NT2/D1 (cell line): ENCODE measurements around the gene LANCL1.

Source experiments
- DNase-seq: peaks from one replicate; pipeline ENCODE4 v3.0.0-alpha.2; 2011; ENCODE audit warnings: low read depth, low spot score
- H3K27me3 ChIP-seq: 2 replicates; pipeline ENCODE4 v1.6.0; 2011; ENCODE audit warnings: mild to moderate bottlenecking; ENCODE audit not compliant: insufficient read length, insufficient read depth
- H3K36me3 ChIP-seq: 2 replicates; pipeline ENCODE4 v1.6.1; 2011; ENCODE audit warnings: mild to moderate bottlenecking, low read length, mixed read lengths; ENCODE audit not compliant: insufficient read depth, insufficient read length
- H3K4me1 ChIP-seq: 2 replicates; pipeline ENCODE4 v1.5.1; 2011; ENCODE audit not compliant: insufficient read depth, insufficient read length
- H3K4me3 ChIP-seq: 2 replicates; pipeline ENCODE4 v1.5.1; 2011; ENCODE audit warnings: low read depth; ENCODE audit not compliant: insufficient read length
- H3K9ac ChIP-seq: 2 replicates; pipeline ENCODE4 v1.6.0; 2011; ENCODE audit warnings: low read depth; ENCODE audit not compliant: insufficient read length
- H3K9me3 ChIP-seq: 2 replicates; pipeline ENCODE4 v1.5.1; 2011; ENCODE audit warnings: mild to moderate bottlenecking, low read length; ENCODE audit not compliant: insufficient read depth
- SUZ12 ChIP-seq: IDR thresholded peaks from 2 replicates; pipeline ENCODE4 v1.6.1; 2011; ENCODE audit not compliant: insufficient read length, insufficient read depth; ENCODE audit errors: extremely low read depth
- YY1 ChIP-seq: IDR thresholded peaks from 2 replicates; pipeline ENCODE4 v1.6.1; 2011; ENCODE audit not compliant: insufficient read length, insufficient read depth
- ZNF274 ChIP-seq: IDR thresholded peaks from 2 replicates; pipeline ENCODE4 v1.6.1; 2011; ENCODE audit warnings: mild to moderate bottlenecking, low read depth, low read length

LANCL1 gene

DNA sequence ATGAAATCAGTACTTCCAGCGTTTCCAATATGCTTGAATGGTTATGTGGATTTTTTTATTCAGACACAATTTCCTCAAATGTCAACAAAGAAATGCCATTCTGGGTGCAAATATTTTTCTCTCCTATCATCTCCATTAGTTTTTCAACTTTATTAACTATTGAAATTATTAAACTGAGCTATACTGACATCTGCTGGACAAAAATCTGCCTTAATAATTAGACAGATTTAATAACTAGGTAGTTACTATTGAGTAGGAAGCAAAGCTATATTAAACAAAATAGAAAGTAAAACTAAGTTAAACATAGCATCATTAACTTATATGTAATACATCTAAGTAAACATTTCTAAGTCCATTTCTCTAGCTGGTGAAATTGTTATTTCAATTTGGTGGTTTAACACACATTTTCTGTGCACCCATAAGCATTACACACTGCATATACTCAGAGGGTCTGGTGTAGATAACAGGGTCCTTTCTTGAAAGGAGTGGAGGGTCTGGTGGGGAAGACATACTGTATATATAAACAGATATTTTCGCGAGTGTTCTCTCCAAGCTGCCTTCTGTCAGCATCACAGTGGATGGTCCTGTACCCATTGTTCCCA, 77.0 kb downstream of the LANCL1 start:
- no peak for TF ChIP-seq ZNF274
- TF ChIP-seq SUZ12 = no peak
- no peak for TF ChIP-seq YY1
- no peak for DNase-seq
- H3K9me3 ChIP-seq = no peaks in the 10 kb centered on the region
- H3K9ac ChIP-seq = no peak overlapping the region
- no peaks in the 10 kb centered on the region for H3K4me1 ChIP-seq
- H3K36me3 ChIP-seq = no peaks in the 10 kb centered on the region
- H3K4me3 ChIP-seq = no peak overlapping the region
- H3K27me3 ChIP-seq = no peaks in the 10 kb centered on the region

DNA sequence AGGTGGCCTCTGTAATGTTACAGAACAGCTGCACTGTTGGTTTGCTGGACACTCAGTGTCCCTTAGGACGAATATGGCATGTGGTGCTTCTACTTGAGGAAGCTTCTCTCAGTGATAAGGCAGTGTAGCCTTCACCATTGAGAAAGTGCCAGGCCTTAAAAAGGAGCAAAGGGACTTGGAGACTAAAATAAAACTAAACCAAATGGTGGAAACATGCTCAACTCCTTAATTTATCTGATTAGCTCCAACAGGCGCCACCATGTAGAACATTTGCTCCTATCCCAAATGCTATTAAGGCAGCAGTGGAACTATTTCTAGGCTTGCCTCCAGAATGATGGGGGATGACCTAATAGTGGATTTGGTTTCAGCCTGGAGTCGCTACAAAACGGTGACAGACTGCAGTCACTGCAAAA, 84.1 kb downstream of the LANCL1 start:
- no peaks in the 10 kb centered on the region for H3K36me3 ChIP-seq
- no peak overlapping the region for H3K4me3 ChIP-seq
- H3K9me3 ChIP-seq = no peaks in the 10 kb centered on the region
- no peak overlapping the region for H3K9ac ChIP-seq
- DNase-seq = no peak
- TF ChIP-seq ZNF274 (no peak), YY1 (no peak), SUZ12 (no peak)
- H3K4me1 ChIP-seq = no peaks in the 10 kb centered on the region
- H3K27me3 ChIP-seq = no peaks in the 10 kb centered on the region

DNA sequence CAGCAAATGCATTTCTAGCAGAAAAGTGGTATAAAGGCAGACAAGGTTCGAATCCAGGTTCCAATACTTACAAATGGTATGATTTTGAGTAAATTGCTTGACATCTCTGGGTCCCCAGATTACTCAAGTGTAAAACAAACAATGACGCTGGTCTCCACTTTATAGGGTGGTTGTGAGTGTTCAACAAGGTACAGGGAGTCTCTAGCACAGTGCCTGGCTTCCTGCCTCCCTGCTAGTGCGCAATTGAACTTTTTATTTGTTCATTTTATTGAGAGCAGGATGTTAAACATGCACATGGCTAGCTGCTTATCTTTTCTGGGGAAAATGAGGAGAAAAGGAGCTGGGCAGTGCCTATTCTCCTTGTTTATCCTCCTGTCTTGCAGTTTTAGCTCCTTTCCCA, 86.7 kb downstream of the LANCL1 start:
- H3K4me3 ChIP-seq = no peak overlapping the region
- H3K4me1 ChIP-seq = no peaks in the 10 kb centered on the region
- no peak overlapping the region for H3K9ac ChIP-seq
- no peaks in the 10 kb centered on the region for H3K36me3 ChIP-seq
- no peak for DNase-seq
- H3K27me3 ChIP-seq = no peaks in the 10 kb centered on the region
- TF ChIP-seq SUZ12 (no peak), YY1 (no peak), ZNF274 (no peak)
- H3K9me3 ChIP-seq = no peaks in the 10 kb centered on the region

DNA sequence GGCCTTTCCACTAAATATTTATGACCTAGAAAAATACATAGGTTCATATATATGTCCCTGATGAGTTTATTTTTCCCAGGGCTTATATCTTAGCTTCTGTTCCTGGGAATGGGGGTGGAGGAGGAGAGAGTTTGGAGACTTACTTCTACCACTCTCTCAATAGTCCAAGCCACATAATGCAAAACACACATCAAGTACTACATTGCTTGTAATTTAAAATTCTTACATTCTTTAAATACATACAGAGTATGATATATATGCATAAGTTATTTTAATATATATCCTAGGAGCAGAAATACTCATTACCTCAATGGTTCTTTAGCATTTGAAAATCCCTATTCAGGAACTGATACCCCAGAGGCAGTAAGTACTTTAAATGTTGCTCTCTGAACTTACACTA, 88.4 kb downstream of the LANCL1 start:
- Histone ChIP-seq H3K36me3 (no peaks in the 10 kb centered on the region), H3K27me3 (no peaks in the 10 kb centered on the region), H3K9ac (no peak overlapping the region), H3K4me1 (no peaks in the 10 kb centered on the region), H3K4me3 (no peak overlapping the region), H3K9me3 (no peaks in the 10 kb centered on the region)
- no peak for DNase-seq
- TF ChIP-seq ZNF274 (no peak), SUZ12 (no peak), YY1 (no peak)

- H3K9ac ChIP-seq = no peak overlapping the region
- H3K27me3 ChIP-seq = no peaks in the 10 kb centered on the region
- DNase-seq = no peak
- H3K4me1 ChIP-seq = no peaks in the 10 kb centered on the region
- TF ChIP-seq ZNF274 = no peak
- TF ChIP-seq YY1 = no peak
- TF ChIP-seq SUZ12 = no peak
- no peaks in the 10 kb centered on the region for H3K36me3 ChIP-seq
- H3K4me3 ChIP-seq = no peak overlapping the region
- no peaks in the 10 kb centered on the region for H3K9me3 ChIP-seq
Observed at GRCh38 chr2:210387074-210387473, 89.5 kb downstream of the LANCL1 start.
